Right lobe of liver (tissue), 4 donors: ENCODE measurements around the gene KIF26A.

Source experiments
- POLR2A ChIP-seq: fragments of 450-650 bp; IDR thresholded peaks from one replicate; pipeline ENCODE4 v1.6.1; 2017; ENCODE audit warnings: antibody characterized with exemption, mild to moderate bottlenecking
- TF ChIP-seq, protein P1 (sequence below), 4 donors: fragments of 200-600 bp in 3 of 4; fragments of 450-650 bp in 1 of 4; IDR thresholded peaks; one replicate each; pipeline versions ENCODE4 v1.5.1 to v1.8.0; 2016 to 2022; ENCODE audit warnings: antibody characterized with exemption in 4 of 4, mild to moderate bottlenecking in 2 of 4
- donor health status: DM: no; HTN: no; CAD: no.
- donor health status: DM: no; HTN: no; CAD: no.
- donor health status: DM: no; HTN: yes; CAD: no.

DNA sequence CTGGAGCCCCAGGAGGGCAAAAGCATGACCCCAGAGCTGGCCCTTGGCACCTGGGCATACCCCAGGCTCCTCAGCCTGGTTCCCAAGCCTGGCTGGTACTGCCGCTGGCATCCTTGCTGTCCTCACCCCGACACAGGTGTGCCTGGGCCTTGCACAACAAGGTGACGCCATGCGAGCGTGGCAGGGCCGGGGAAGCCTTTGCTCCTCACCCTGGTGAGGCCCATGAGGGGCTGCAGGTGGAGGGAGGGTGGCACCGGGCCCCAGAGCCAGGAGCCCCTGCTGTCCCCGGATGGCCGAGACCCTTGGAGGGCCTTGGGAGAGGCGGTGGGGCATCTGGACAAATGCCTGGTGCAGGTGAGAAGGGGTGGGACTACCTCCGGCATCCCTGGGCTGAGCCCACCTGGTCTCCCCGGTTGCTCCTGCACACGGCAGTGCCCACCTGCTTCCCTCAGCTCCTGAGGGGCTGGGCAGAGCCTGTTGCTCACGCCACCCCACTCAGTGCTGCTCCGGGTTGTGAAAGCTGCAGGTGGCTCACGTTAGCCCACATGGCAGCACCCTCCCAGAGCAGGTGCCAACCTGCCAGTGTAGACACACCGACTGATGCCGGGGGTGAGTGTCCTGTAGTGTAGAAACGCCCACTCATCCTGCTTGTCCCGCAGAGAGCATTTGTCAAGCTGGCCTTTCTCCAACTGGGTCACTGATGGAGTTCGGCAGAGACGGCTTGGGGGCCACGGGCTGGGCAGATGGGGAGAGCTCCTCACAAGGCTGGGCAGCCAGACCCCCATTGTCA, 24.6 kb upstream of the KIF26A start:
- TF ChIP-seq, protein P1, sequence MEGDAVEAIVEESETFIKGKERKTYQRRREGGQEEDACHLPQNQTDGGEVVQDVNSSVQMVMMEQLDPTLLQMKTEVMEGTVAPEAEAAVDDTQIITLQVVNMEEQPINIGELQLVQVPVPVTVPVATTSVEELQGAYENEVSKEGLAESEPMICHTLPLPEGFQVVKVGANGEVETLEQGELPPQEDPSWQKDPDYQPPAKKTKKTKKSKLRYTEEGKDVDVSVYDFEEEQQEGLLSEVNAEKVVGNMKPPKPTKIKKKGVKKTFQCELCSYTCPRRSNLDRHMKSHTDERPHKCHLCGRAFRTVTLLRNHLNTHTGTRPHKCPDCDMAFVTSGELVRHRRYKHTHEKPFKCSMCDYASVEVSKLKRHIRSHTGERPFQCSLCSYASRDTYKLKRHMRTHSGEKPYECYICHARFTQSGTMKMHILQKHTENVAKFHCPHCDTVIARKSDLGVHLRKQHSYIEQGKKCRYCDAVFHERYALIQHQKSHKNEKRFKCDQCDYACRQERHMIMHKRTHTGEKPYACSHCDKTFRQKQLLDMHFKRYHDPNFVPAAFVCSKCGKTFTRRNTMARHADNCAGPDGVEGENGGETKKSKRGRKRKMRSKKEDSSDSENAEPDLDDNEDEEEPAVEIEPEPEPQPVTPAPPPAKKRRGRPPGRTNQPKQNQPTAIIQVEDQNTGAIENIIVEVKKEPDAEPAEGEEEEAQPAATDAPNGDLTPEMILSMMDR (IDR thresholded peaks at IDR 0.05), result no peak
- TF ChIP-seq POLR2A, result no peak
